Activated naive CD8-positive, alpha-beta T cell treated with anti-CD3 and anti-CD28 coated beads, Interleukin-2, amount 10 ng/mL, durations not matched to agents 7 days and 5 days (primary cell): ENCODE data around the gene CACNA1C. TPM values are rescaled to one million over a fixed set of nuclear protein-coding genes. Genes with fewer than 3 reads are reported as not detected.
"Not testable (repeated sequence)": the region's sequence is repeated elsewhere in the genome, so short reads cannot be mapped to it uniquely, and the experiment has no call there.

Experiments used
- ATAC-seq: fragments of 150-1000 bp; cut with Tn5 transposase; one replicate; pipeline ENCODE4 v1.10.0; 2021; ENCODE audit warnings: low read depth, moderate library complexity
- POLR2A ChIA-PET: fragments of 350-600 bp; sonication (Branson Sonifier 250); formaldehyde crosslinking; loops from one replicate; lab custom pipeline; 2021; ENCODE audit warnings: antibody characterized with exemption; lab: Charles Lee
- DNase-seq: peaks from one replicate; pipeline ENCODE4 v3.0.0; 2021
- H3K27ac Mint-ChIP-seq: one replicate; pipeline ENCODE4 v1.8.0; 2022; ENCODE audit warnings: mild to moderate bottlenecking, mixed read lengths
- H3K27me3 Mint-ChIP-seq: one replicate; pipeline ENCODE4 v1.8.0; 2022; ENCODE audit warnings: mild to moderate bottlenecking, moderate library complexity, mixed read lengths
- H3K36me3 Mint-ChIP-seq: one replicate; pipeline ENCODE4 v1.8.0; 2021; ENCODE audit warnings: mild to moderate bottlenecking, mixed read lengths
- H3K4me1 Mint-ChIP-seq: one replicate; pipeline ENCODE4 v1.8.0; 2021; ENCODE audit warnings: mixed read lengths
- H3K4me3 Mint-ChIP-seq: one replicate; pipeline ENCODE4 v1.8.0; 2022; ENCODE audit warnings: mild to moderate bottlenecking, moderate library complexity, mixed read lengths
- H3K9me3 Mint-ChIP-seq: one replicate; pipeline ENCODE4 v1.8.0; 2021; ENCODE audit warnings: mixed read lengths
- total RNA-seq, 2 experiments: library from RNA; stranded (reverse); gene quantifications; one replicate each; pipeline ENCODE4 v1.2.3, GENCODE V29; 2021

CACNA1C gene
- total RNA-seq, 2 experiments from 2014 or later: 0.11 to 0.14 TPM

GRCh38 chr12:2679068-2679815 lies 626.5 kb downstream of the CACNA1C start:
- Mint-ChIP-seq H3K36me3 (peaks cover 2% of the 10 kb centered on the region), H3K9me3 (peaks cover 2% of the 10 kb centered on the region), H3K4me3 (no peak overlapping the region), H3K4me1 (peaks cover 2% of the 10 kb centered on the region), H3K27ac (no peak overlapping the region), H3K27me3 (no peaks in the 10 kb centered on the region)
- ATAC-seq (no peak), DNase-seq (no peak)
- POLR2A ChIA-PET: interaction anchor here (0.6 kb wide), 1 partner anchor 117 kb away, joined by 3 read pairs; no protein-coding TSS in a partner anchor

DNA sequence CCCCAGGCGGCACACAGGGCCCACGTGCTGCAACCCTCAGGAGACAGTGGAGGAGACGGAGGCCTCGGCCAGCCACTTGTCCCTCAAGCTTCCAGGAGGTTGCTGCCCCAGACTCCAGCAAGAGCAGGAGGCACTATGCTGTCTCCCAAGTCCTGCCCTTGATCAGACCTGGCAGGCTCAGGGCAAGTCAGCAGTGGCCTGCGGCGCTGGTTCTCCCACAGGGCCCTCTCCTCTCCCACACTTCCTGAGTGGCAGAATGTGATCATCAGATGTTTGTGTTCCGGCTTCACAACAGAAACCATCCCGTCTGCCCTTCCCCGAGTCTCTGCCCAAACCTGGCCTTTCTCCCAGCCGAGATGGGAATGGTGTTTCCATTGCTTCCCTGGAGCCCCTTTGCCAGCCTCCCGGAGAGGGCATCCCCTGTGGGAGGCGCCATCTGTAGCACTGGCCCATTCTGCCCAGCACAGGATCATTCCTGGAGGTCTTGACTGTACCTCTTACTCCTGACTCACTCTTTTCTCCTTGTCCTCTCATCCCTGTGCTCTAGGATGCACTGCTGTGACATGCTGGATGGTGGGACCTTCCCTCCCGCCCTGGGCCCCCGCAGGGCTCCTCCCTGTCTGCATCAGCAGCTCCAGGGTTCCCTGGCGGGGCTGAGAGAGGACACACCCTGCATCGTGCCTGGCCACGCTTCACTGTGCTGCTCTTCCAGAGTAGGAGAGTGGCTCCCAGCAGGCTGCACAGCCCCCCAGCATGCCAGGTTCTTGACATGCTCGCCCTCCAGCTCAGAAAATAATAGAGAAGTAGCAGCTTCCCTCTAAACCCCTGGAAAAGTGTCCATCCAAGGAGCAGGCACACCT lies 627.3 kb downstream of the CACNA1C start:
- POLR2A ChIA-PET: no interaction called here
- H3K4me3 Mint-ChIP-seq: no peak overlapping the region
- H3K9me3 Mint-ChIP-seq: peaks cover 2% of the 10 kb centered on the region
- ATAC-seq: no peak
- H3K27ac Mint-ChIP-seq: no peak overlapping the region
- H3K4me1 Mint-ChIP-seq: peaks cover 2% of the 10 kb centered on the region
- no peak for DNase-seq
- H3K27me3 Mint-ChIP-seq: no peaks in the 10 kb centered on the region
- H3K36me3 Mint-ChIP-seq: peaks cover 2% of the 10 kb centered on the region

DNA sequence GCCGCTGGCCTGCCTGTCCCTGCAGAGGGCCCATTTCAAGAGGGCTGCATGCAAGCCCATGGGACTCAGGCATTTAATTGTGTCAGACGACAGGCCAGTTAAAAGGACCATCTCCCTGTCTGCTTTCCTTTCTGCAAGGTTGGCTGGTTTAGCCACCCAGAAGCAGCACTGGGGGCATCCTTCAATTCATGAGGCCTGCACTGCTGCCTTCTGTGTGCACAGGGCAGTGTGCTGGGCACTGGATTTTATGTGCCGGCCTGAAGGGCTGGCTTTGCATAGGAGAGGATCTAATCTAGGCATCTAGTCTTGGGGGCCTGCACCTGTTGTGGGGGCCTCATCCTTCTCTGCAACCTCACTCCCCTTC lies 627.9 kb downstream of the CACNA1C start:
- POLR2A ChIA-PET: no interaction called here
- ATAC-seq (no peak), DNase-seq (no peak)
- Mint-ChIP-seq H3K27me3 (no peaks in the 10 kb centered on the region), H3K4me1 (peaks cover 2% of the 10 kb centered on the region), H3K27ac (no peak overlapping the region), H3K4me3 (no peak overlapping the region), H3K9me3 (peaks cover 2% of the 10 kb centered on the region), H3K36me3 (peaks cover 2% of the 10 kb centered on the region)

DNA sequence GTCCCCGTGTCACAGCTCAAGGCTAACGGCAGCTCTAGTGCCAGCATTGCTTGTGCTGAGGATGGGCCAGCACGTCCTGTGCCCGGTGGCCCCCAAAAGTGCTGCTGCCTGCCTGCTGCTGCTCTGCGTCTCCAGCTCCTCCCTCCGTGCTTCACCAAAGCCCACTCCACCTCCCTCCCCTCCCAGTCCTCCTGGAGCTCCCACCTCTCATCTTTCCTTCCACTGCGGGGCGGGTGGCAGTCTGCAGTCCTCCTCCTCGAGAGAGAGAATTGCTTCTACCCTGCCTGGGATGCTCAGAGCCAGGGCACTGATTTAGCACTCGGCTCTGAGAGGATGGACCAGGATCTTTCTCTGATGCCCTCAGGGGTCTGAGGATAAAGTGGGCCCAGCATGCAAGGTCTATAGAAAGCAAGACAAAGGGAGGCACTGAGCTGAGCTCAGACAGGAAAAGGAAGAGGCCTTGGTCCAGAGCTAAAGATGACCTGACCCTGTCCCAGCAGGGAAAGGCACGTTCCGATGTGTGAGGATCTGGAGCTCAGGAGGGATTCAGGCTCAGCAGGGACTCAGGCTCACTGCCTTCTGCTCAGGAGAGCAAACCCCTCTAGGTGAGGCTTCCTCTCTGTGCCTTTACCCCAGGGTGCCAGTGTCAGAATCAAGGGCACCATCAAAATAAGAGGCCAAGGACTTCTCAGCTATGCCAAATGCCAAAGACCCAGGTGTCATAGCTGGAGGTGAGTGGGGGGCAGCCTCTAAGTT lies 628.8 kb downstream of the CACNA1C start:
- POLR2A ChIA-PET: interaction anchor here (0.9 kb wide), 1 partner anchor 10 kb away, joined by 3 read pairs; no protein-coding TSS in a partner anchor
- H3K27me3 Mint-ChIP-seq: no peaks in the 10 kb centered on the region
- ATAC-seq: no peak
- H3K4me3 Mint-ChIP-seq: no peak overlapping the region
- H3K27ac Mint-ChIP-seq: no peak overlapping the region
- peaks cover 2% of the 10 kb centered on the region for H3K4me1 Mint-ChIP-seq
- no peak for DNase-seq
- peaks cover 2% of the 10 kb centered on the region for H3K36me3 Mint-ChIP-seq
- peaks cover 2% of the 10 kb centered on the region for H3K9me3 Mint-ChIP-seq

GRCh38 chr12:2682296-2683251 lies 629.8 kb downstream of the CACNA1C start:
- ATAC-seq (peak; percentile 57), DNase-seq (no peak)
- Mint-ChIP-seq H3K4me1 (peaks cover 2% of the 10 kb centered on the region), H3K9me3 (peaks cover 2% of the 10 kb centered on the region), H3K4me3 (peak overlapping the region; percentile 37), H3K27me3 (no peaks in the 10 kb centered on the region), H3K27ac (peak overlapping the region; percentile 83), H3K36me3 (peaks cover 2% of the 10 kb centered on the region)
- POLR2A ChIA-PET: interaction anchor here (0.9 to 1.2 kb wide), 3 partner anchors 9 to 130 kb away, joined by 3 to 13 read pairs (median 7); partner anchors contain the start of gene ITFG2

- DNase-seq (no peak), ATAC-seq (no peak)
- Mint-ChIP-seq H3K36me3 (peaks cover 2% of the 10 kb centered on the region), H3K27me3 (no peaks in the 10 kb centered on the region), H3K4me1 (peaks cover 2% of the 10 kb centered on the region), H3K9me3 (peaks cover 2% of the 10 kb centered on the region), H3K27ac (no peak overlapping the region), H3K4me3 (no peak overlapping the region)
- POLR2A ChIA-PET: interaction anchor here (0.9 to 1.2 kb wide), 3 partner anchors 8 to 129 kb away, joined by 3 to 13 read pairs (median 7); partner anchors contain the start of gene ITFG2
Observed at GRCh38 chr12:2683283-2684025, 630.7 kb downstream of the CACNA1C start.

DNA sequence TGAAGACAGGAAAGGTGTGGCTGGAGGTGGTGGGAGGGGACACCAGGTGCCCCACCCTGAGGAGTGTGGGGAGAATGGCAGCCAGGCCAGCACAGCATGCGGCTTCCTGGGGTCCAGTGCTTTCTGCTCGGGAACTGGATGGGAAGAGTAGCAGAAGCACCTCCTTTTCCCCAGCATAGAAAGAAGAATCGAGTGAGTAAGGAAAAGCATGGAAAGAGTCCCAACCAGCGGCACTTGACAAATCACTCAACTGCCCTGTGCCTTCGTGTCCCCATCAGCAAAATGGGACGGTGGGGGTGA lies 631.2 kb downstream of the CACNA1C start:
- not testable (repeated sequence) for H3K9me3 Mint-ChIP-seq, ATAC-seq, H3K27ac Mint-ChIP-seq

DNA sequence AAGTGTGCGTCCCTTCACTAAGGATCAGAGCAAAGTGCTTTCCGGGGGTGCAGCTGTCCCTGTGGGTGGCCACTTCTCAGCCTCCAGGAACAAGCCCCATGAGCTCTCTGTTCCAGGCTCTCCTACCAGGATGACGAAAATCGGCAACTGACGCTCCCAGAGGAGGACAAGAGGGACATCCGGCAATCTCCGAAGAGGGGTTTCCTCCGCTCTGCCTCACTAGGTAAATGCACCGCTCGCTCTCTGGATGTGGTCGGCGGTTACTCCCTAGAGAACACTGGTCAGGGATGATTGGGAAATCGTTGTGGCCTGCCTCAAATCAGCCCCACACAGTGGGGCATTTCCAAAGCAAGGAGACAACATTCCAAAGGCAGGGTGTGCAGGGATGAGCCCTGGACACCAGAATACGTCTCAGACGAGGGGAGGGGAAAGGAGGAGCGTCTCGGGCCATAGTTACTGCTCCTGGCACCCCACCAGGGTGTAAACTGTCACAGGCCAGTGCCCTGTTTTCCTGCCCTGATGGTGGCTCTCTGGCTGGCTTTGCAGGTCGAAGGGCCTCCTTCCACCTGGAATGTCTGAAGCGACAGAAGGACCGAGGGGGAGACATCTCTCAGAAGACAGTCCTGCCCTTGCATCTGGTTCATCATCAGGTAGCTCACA lies 633.0 kb downstream of the CACNA1C start:
- H3K27ac Mint-ChIP-seq, POLR2A ChIA-PET, DNase-seq, ATAC-seq, H3K4me3 Mint-ChIP-seq, H3K27me3 Mint-ChIP-seq, H3K9me3 Mint-ChIP-seq, H3K36me3 Mint-ChIP-seq: not testable (repeated sequence)
- peaks cover 14% of the 10 kb centered on the region for H3K4me1 Mint-ChIP-seq

More for the DNA sequence above, 631.2 kb downstream of the CACNA1C start:
- H3K27me3 Mint-ChIP-seq, H3K4me1 Mint-ChIP-seq, H3K4me3 Mint-ChIP-seq, DNase-seq, POLR2A ChIA-PET, H3K36me3 Mint-ChIP-seq: not testable (repeated sequence)

GRCh38 chr12:2686280-2686646 lies 633.5 kb downstream of the CACNA1C start:
- Mint-ChIP-seq H3K4me1 (peaks cover 14% of the 10 kb centered on the region), H3K27me3 (no peaks in the 10 kb centered on the region), H3K27ac (no peak overlapping the region), H3K36me3 (peaks cover 3% of the 10 kb centered on the region), H3K4me3 (no peak overlapping the region), H3K9me3 (peaks cover 2% of the 10 kb centered on the region)
- DNase-seq (no peak), ATAC-seq (no peak)
- POLR2A ChIA-PET: no interaction called here

DNA sequence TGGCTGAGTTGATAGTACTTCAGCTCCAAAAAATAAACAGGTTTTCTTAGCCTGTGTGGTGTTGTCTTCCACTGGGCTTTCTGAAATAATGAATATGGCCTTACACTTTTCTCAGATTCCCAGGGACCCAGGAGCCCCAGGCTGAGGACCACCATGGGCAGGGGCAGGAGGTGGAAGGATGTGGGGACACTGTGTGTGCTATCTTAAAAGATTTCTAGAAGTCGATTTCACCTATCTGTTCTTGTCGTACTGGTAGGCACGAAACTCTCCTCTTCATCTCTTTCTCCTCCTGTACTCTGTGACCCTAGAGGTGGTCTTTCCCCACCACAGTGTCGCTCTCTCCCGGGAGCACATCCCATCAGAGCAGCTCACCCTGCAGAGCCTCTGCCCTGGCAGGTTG lies 634.3 kb downstream of the CACNA1C start:
- DNase-seq (no peak), ATAC-seq (no peak)
- POLR2A ChIA-PET: no interaction called here
- Mint-ChIP-seq H3K27me3 (no peaks in the 10 kb centered on the region), H3K4me3 (no peak overlapping the region), H3K27ac (no peak overlapping the region), H3K9me3 (peaks cover 2% of the 10 kb centered on the region), H3K4me1 (peaks cover 18% of the 10 kb centered on the region), H3K36me3 (peaks cover 3% of the 10 kb centered on the region)

DNA sequence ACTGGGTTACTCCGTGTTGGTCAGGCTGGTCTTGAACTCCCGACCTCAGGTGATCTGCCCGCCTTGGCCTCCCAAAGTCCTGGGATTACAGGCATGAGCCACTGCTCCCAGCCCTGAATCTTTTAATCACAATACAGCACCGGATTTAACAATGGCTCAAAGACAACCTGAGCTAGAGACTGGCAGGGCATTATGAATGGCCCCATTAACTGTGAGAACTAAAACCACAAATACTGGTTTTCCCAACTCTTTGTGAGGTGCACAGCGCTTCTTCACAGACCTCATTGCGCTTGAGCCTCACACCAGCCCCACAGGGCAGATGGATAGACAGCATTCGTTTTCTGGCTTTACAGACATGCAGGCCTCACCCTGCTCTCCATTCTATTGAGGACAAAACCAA lies 634.9 kb downstream of the CACNA1C start:
- POLR2A ChIA-PET: no interaction called here
- H3K27ac Mint-ChIP-seq: no peak overlapping the region
- ATAC-seq: no peak
- peaks cover under 1% of the 10 kb centered on the region for H3K9me3 Mint-ChIP-seq
- H3K27me3 Mint-ChIP-seq: no peaks in the 10 kb centered on the region
- H3K4me1 Mint-ChIP-seq: peaks cover 20% of the 10 kb centered on the region
- peaks cover 2% of the 10 kb centered on the region for H3K36me3 Mint-ChIP-seq
- DNase-seq: no peak
- H3K4me3 Mint-ChIP-seq: no peak overlapping the region
